Osteoblast (primary cell): ENCODE data around the gene HTR4. TPM values are rescaled to one million over a fixed set of nuclear protein-coding genes. Genes with fewer than 3 reads are reported as not detected.

Experiments
- DNase-seq: peaks from one replicate; pipeline ENCODE4 v3.0.0; 2011; ENCODE audit warnings: low spot score, mixed read lengths; ENCODE audit not compliant: insufficient read length; ENCODE audit errors: missing footprints
- H2AFZ ChIP-seq: 2 replicates; pipeline ENCODE4 v1.6.0; 2011; ENCODE audit warnings: mild to moderate bottlenecking, low read length
- H3K27ac ChIP-seq: 2 replicates; pipeline ENCODE4 v1.5.1; 2011; ENCODE audit warnings: mild to moderate bottlenecking, low read depth, low read length, moderate library complexity
- H3K27me3 ChIP-seq: 2 replicates; pipeline ENCODE4 v1.6.0; 2012; ENCODE audit warnings: mild to moderate bottlenecking, control low read depth, inconsistent platforms, low read length, moderate library complexity; ENCODE audit not compliant: insufficient read depth
- H3K36me3 ChIP-seq: 2 replicates; pipeline ENCODE4 v1.5.1; 2011; ENCODE audit warnings: mild to moderate bottlenecking, low read length, control low read depth, moderate library complexity; ENCODE audit not compliant: insufficient read depth
- H3K4me1 ChIP-seq: 2 replicates; pipeline ENCODE4 v1.5.1; 2011; ENCODE audit warnings: mild to moderate bottlenecking, low read length, control low read depth, moderate library complexity; ENCODE audit not compliant: insufficient read depth
- H3K4me2 ChIP-seq: 2 replicates; pipeline ENCODE4 v1.6.0; 2011; ENCODE audit warnings: mild to moderate bottlenecking, low read length; ENCODE audit not compliant: insufficient read depth
- H3K4me3 ChIP-seq: fragments of 200-600 bp; sonication (generic); 3 replicates; pipeline ENCODE4 v1.5.1; 2012; ENCODE audit warnings: mild to moderate bottlenecking, low read length, inconsistent platforms; ENCODE audit not compliant: insufficient read depth
- H3K79me2 ChIP-seq: 2 replicates; pipeline ENCODE4 v1.6.0; 2012; ENCODE audit warnings: mild to moderate bottlenecking, low read length, control low read depth, inconsistent platforms; ENCODE audit not compliant: insufficient read depth
- H3K9me3 ChIP-seq: 2 replicates; pipeline ENCODE4 v1.5.1; 2011; ENCODE audit warnings: low read depth, low read length, control low read depth
- H4K20me1 ChIP-seq: 2 replicates; pipeline ENCODE4 v1.6.0; 2012; ENCODE audit warnings: mild to moderate bottlenecking, low read length, control low read depth; ENCODE audit not compliant: insufficient read depth
- CTCF ChIP-seq: IDR thresholded peaks from 2 replicates; pipeline ENCODE4 v1.5.1; 2011; ENCODE audit warnings: mild to moderate bottlenecking, low read depth, low read length, moderate library complexity; ENCODE audit errors: extremely low read depth
- total RNA-seq: library from RNA; depleted of rRNA; stranded (reverse); fragments of >200 nt; gene quantifications from 2 replicates; pipeline ENCODE4 v1.2.3, GENCODE V29; 2012

Gene HTR4
- total RNA-seq, 1 donor = not detected

GRCh38 chr5:148467958-148468357, 186.4 kb downstream of the HTR4 start:
- no peak overlapping the region for H3K4me2 ChIP-seq
- H3K9me3 ChIP-seq = no peaks in the 10 kb centered on the region
- no peak overlapping the region for H3K27ac ChIP-seq
- H2AFZ ChIP-seq = no peak overlapping the region
- H4K20me1 ChIP-seq = no peaks in the 10 kb centered on the region
- H3K4me3 ChIP-seq = no peak overlapping the region
- H3K79me2 ChIP-seq = no peaks in the 10 kb centered on the region
- H3K27me3 ChIP-seq = no peaks in the 10 kb centered on the region
- no peak for TF ChIP-seq CTCF
- DNase-seq = no peak
- no peaks in the 10 kb centered on the region for H3K36me3 ChIP-seq
- peaks cover 14% of the 10 kb centered on the region for H3K4me1 ChIP-seq

GRCh38 chr5:148466236-148466580, 188.1 kb downstream of the HTR4 start:
- Histone ChIP-seq H3K36me3 (no peaks in the 10 kb centered on the region), H3K4me1 (peaks cover 8% of the 10 kb centered on the region), H3K4me3 (no peak overlapping the region), H3K27me3 (peaks cover 6% of the 10 kb centered on the region), H3K79me2 (no peaks in the 10 kb centered on the region), H3K27ac (no peak overlapping the region), H4K20me1 (no peaks in the 10 kb centered on the region), H3K4me2 (no peak overlapping the region), H2AFZ (no peak overlapping the region), H3K9me3 (no peaks in the 10 kb centered on the region)
- no peak for DNase-seq
- no peak for TF ChIP-seq CTCF

GRCh38 chr5:148465381-148466235, 188.7 kb downstream of the HTR4 start:
- no peak for TF ChIP-seq CTCF
- Histone ChIP-seq H4K20me1 (no peaks in the 10 kb centered on the region), H3K27ac (no peak overlapping the region), H3K4me2 (no peak overlapping the region), H3K27me3 (peaks cover 6% of the 10 kb centered on the region), H2AFZ (no peak overlapping the region), H3K9me3 (no peaks in the 10 kb centered on the region), H3K4me1 (peaks cover 8% of the 10 kb centered on the region), H3K79me2 (no peaks in the 10 kb centered on the region), H3K4me3 (no peak overlapping the region), H3K36me3 (no peaks in the 10 kb centered on the region)
- DNase-seq = no peak

- no peak overlapping the region for H3K4me2 ChIP-seq
- H2AFZ ChIP-seq = no peak overlapping the region
- H3K27ac ChIP-seq = no peak overlapping the region
- no peak for DNase-seq
- no peaks in the 10 kb centered on the region for H3K4me1 ChIP-seq
- H3K36me3 ChIP-seq = no peaks in the 10 kb centered on the region
- peaks cover 11% of the 10 kb centered on the region for H3K27me3 ChIP-seq
- TF ChIP-seq CTCF = no peak
- H3K9me3 ChIP-seq = no peaks in the 10 kb centered on the region
- no peaks in the 10 kb centered on the region for H4K20me1 ChIP-seq
- H3K4me3 ChIP-seq = no peak overlapping the region
- no peaks in the 10 kb centered on the region for H3K79me2 ChIP-seq
Observed at GRCh38 chr5:148459669-148460068, 194.7 kb downstream of the HTR4 start.
